ENCODE results near the gene CCDC174.

GRCh38 chr3:14620512-14620911, 31.1 kb upstream of the CCDC174 start:
- TF ChIP-seq, protein P1, sequence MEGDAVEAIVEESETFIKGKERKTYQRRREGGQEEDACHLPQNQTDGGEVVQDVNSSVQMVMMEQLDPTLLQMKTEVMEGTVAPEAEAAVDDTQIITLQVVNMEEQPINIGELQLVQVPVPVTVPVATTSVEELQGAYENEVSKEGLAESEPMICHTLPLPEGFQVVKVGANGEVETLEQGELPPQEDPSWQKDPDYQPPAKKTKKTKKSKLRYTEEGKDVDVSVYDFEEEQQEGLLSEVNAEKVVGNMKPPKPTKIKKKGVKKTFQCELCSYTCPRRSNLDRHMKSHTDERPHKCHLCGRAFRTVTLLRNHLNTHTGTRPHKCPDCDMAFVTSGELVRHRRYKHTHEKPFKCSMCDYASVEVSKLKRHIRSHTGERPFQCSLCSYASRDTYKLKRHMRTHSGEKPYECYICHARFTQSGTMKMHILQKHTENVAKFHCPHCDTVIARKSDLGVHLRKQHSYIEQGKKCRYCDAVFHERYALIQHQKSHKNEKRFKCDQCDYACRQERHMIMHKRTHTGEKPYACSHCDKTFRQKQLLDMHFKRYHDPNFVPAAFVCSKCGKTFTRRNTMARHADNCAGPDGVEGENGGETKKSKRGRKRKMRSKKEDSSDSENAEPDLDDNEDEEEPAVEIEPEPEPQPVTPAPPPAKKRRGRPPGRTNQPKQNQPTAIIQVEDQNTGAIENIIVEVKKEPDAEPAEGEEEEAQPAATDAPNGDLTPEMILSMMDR (IDR thresholded peaks at IDR 0.05) = no peak
- no peak for TF ChIP-seq POLR2A (IDR thresholded peaks at IDR 0.05)

Data from heart left ventricle (tissue), 13 donors.